Measurements from ENCODE around the gene PIGN.
"Not testable (repeated sequence)": the region's sequence is repeated elsewhere in the genome, so short reads cannot be mapped to it uniquely, and the experiment has no call there.

Gene PIGN

DNA sequence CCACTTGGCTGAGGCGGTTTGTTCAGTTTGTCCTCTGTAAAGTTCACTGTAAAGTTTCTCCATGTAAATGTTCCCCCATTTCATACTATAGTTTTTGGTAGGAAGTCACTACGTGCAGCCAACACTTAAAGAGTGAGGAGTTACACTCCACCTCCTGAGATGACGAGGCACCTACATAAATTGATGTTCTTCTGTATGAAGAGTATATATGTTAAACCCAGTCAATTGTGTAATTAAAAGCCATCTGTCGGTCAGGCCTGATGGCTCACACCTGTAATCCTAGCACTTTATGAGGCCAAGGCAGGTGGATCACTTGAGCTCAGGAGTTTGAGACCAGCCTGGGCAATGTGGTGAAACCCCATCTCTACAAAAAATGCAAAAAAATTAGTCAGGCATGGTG, 7.6 kb downstream of the PIGN start:
- TF ChIP-seq, protein P1, sequence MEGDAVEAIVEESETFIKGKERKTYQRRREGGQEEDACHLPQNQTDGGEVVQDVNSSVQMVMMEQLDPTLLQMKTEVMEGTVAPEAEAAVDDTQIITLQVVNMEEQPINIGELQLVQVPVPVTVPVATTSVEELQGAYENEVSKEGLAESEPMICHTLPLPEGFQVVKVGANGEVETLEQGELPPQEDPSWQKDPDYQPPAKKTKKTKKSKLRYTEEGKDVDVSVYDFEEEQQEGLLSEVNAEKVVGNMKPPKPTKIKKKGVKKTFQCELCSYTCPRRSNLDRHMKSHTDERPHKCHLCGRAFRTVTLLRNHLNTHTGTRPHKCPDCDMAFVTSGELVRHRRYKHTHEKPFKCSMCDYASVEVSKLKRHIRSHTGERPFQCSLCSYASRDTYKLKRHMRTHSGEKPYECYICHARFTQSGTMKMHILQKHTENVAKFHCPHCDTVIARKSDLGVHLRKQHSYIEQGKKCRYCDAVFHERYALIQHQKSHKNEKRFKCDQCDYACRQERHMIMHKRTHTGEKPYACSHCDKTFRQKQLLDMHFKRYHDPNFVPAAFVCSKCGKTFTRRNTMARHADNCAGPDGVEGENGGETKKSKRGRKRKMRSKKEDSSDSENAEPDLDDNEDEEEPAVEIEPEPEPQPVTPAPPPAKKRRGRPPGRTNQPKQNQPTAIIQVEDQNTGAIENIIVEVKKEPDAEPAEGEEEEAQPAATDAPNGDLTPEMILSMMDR (conservative IDR thresholded peaks at IDR 0.05), result no peak
- H3K27ac ChIP-seq, result no peak overlapping the region

DNA sequence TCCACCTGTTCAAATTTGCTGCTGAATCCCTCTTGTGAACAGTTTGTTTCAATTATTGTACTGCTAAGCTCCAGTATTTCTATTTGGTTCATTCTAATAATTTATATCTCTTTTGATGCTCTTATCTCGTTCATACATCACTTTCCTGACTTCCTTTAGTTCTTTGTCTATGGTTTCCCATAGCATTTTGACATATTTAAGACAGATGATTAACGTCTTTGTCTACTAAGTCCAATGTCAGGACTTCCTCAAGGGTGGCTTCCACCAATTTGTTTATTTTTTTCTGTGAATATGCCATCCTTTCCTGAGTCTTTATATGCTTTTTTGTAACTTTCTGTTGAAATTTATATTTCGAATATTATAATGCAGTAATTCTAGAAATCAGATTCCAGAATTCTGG, 9.6 kb downstream of the PIGN start:
- no peak overlapping the region for H3K27ac ChIP-seq
- TF ChIP-seq, protein P1 (conservative IDR thresholded peaks at IDR 0.05), result no peak

DNA sequence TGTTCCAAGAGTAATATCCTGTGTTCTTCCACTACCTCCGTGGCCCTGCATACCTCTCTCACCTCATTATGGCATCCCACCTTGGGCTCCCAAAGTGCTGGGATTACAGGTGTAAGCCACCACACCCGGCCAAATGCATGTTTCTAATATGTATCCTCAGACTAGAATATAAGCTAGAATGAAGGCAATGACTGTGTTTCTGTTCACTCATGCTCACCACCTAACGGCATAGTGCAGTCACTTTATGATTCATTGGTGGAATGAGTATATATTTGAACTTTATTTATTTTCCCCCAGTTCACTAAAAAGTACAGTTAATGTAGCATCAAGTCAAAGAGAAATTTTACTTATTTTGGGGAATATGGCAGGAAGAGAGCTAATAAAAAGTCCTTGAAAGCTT, 11.3 kb downstream of the PIGN start:
- H3K27ac ChIP-seq, result no peak overlapping the region
- TF ChIP-seq, protein P1 (conservative IDR thresholded peaks at IDR 0.05), result no peak

DNA sequence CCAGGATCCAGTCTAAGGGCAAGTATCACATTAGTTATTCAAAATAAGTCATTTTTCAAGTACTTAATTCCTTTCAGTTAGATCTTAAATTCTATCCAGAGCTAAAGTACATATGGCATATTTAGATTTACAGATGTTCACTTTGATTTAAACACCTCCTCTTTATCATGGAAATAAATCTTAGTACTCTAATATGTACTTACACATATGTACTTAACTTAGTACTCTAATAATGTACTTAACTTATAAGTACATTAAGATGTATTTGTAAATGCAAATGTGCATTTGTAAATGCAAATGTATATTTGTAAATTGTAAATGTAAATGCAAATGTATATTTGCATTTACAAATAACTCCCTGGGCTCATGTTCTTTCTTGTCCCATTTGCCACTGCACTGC, 14.6 kb downstream of the PIGN start:
- TF ChIP-seq, protein P1 (conservative IDR thresholded peaks at IDR 0.05), result no peak

DNA sequence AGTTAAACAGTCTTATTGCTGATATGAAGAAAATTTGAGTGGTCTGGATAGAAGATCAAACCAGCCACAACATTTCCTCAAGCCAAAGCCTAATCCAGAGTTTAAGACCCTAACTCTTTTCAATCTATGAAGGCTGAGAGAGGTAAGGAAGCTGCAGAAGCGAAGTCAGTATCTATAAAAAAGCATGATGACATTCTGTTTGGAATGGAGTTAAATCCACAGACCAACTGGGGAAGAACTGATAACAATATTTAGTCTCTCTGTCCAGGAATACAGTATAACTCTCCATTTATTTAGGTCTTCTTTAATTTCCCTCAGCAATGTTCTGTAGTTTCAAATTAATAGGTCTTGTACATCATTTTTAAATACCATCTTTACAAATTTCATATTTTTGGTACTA, 16.0 kb downstream of the PIGN start:
- TF ChIP-seq, protein P1 (conservative IDR thresholded peaks at IDR 0.05), result no peak
- no peak overlapping the region for H3K27ac ChIP-seq

More for the DNA sequence above, 14.6 kb downstream of the PIGN start:
- H3K27ac ChIP-seq, result no peak overlapping the region

DNA sequence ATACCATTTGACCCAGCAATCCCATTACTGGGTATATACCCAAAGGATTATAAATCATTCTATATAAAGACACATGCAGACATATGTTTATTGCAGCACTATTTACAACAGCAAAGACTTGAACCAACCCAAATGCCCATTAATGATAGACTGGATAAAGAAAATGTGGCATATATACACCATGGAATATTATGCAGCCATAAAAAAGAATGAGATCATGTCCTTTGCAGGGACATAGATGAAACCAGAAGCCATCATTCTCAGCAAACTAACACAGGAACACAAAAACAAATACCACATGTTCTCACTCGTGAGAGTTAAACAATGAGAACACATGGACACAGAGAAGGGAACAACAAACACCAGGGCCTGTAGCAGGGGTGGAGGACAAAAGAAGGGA, 20.3 kb downstream of the PIGN start:
- H3K27ac ChIP-seq, result not testable (repeated sequence)

DNA sequence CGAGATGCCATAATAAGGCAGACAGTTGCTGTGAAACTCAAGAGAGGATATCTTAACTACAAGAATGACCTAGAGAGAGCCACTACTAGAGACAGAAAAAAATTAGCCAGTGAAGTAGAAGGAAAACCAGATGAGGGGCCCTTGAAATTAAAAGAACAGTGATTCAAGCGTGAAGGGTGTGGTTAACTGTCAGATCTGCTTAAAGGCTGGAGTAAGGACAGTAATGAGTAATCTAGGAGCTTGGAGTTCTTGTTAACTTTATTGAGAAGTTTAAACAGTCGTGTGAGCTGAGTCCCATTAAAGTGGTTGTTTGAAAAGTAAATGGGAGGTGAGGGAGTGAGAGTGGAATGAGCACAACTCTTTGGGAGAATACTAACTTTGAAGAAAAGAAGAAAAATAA, 21.3 kb downstream of the PIGN start:
- no peak overlapping the region for H3K27ac ChIP-seq
- TF ChIP-seq, protein P1 (conservative IDR thresholded peaks at IDR 0.05), result no peak

DNA sequence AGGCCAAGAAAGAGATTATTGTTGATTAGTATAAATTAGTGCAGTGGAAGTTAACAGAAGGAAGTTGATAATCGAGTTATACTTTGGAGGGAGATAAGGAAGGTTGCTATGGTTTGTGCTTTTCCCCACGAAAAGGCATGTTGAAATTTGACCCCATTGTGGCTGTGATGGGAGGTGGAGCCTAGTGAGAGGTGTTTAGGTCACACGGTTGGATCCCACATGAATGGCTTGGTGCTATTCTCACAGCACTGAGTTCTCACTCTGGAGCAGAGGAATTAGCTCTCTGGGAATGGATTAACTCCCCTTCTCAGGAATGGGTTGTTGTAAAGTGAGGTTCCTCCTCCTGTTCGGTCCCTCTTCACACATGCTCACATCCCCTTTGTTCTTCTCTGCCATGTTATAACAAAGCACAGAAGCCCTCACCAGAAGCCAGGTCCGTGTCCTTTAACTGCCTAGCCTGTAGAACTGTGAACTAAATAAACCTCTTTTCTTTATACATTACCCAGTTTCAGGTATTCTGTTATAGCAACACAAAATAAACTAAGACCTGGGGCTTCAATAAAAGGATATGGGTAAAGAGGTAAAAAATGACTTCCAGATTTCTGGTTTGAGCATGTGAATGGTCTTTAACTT, 21.9 kb downstream of the PIGN start:
- TF ChIP-seq, protein P1 (conservative IDR thresholded peaks at IDR 0.05), result no peak

More for the DNA sequence above, 21.9 kb downstream of the PIGN start:
- no peak overlapping the region for H3K27ac ChIP-seq

Measured in VCaP (cell line).